Tibial nerve (tissue), 4 donors: ENCODE measurements around the gene BCL2. TPM values are rescaled to one million over a fixed set of nuclear protein-coding genes. Genes with fewer than 3 reads are reported as not detected.
A peak's percentile ranks its signal among the peaks of the same experiment; 100 is the strongest.

Experiments
- DNase-seq, 2 donors: peaks; one replicate each; pipeline ENCODE4 v3.0.0-alpha.2; 2019; ENCODE audit warnings: low spot score in 2 of 2
- H3K27ac ChIP-seq, 4 donors: fragments of 200-600 bp; sonication (generic) in 3 of 4; one replicate each; pipeline ENCODE4 v1.5.1; 2017 to 2019; ENCODE audit warnings: mild to moderate bottlenecking in 1 of 4
- H3K27me3 ChIP-seq, 2 donors: fragments of 200-600 bp; sonication (generic) in 1 of 2; one replicate each; pipeline versions ENCODE4 v1.5.1 to v1.6.0; 2017 to 2019
- H3K36me3 ChIP-seq, 3 donors: fragments of 200-600 bp; sonication (generic); one replicate each; pipeline ENCODE4 v1.5.1; 2018 to 2019
- H3K4me1 ChIP-seq, 4 donors: fragments of 200-600 bp; sonication (generic) in 3 of 4; one replicate each; pipeline ENCODE4 v1.5.1; 2017 to 2019
- H3K4me3 ChIP-seq, 4 donors: fragments of 200-600 bp; sonication (generic) in 3 of 4; one replicate each; pipeline ENCODE4 v1.5.1; 2017 to 2019; ENCODE audit warnings: mild to moderate bottlenecking in 1 of 4, moderate library complexity in 1 of 4
- H3K9me3 ChIP-seq, 4 donors: fragments of 200-600 bp; sonication (generic) in 3 of 4; one replicate each; pipeline ENCODE4 v1.5.1; 2017 to 2019
- EP300 ChIP-seq, 2 donors: sonication (generic); formaldehyde crosslinking; IDR thresholded peaks; one replicate each; pipeline ENCODE4 v1.6.1; 2017; ENCODE audit warnings: antibody characterized with exemption in 2 of 2, mild to moderate bottlenecking in 1 of 2
- POLR2A ChIP-seq, 2 donors: fragments of 450-650 bp; IDR thresholded peaks; one replicate each; pipeline ENCODE4 v1.6.1; 2017; ENCODE audit warnings: antibody characterized with exemption in 2 of 2, mild to moderate bottlenecking in 2 of 2, moderate library complexity in 2 of 2
- WGBS, 2 donors: methylation state at CpG; one replicate each; pipeline ENCODE4 v1.1.5; 2018; 5-methylcytosine and 5-hydroxymethylcytosine counted together
- total RNA-seq, 4 donors: library from RNA; depleted of rRNA; stranded (reverse); fragments of >200 nt; gene quantifications; one replicate each; pipeline ENCODE4 v1.1.0, GENCODE V29; 2016
- TF ChIP-seq, protein P1 (sequence below), 5 experiments: fragments of 200-600 bp in 3 of 5; fragments of 450-650 bp in 2 of 5; sonication (generic) in 3 of 5; IDR thresholded peaks; one replicate each; pipeline ENCODE4 v1.5.1; 2016 to 2019; ENCODE audit warnings: antibody characterized with exemption in 5 of 5, mild to moderate bottlenecking in 3 of 5, moderate library complexity in 2 of 5

BCL2 gene
- total RNA-seq, 4 donors from 2014 or later, result 54.7 to 79.1 (median 67.0) TPM

DNA sequence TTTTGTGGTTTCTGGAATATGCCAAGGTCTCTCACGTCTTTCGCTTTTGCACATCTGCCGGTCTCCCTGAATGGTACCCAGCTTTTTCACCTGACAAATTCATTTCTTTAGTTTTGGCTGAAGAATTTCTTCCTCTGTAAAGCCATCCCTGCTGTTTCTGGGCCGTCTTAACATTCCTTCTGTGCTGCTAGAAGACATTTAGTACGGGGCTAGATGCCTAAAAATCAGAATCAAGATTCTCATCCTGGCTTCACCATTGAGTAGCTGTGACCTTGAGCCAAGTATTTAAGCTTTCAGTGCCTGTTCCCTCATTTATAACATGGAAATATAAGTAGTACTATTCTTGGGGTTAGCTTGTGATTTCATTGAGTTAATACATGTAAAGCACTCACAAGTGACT, 6.4 kb upstream of the BCL2 start:
- DNase-seq, result no peak
- H3K4me3 ChIP-seq, result no peak overlapping the region
- H3K9me3 ChIP-seq, result no peaks in the 10 kb centered on the region
- H3K36me3 ChIP-seq, result peaks cover 0 to 7% (median 0%) of the 10 kb centered on the region in 3 donors
- H3K27me3 ChIP-seq, result no peaks in the 10 kb centered on the region
- no peak overlapping the region for H3K27ac ChIP-seq
- peaks cover 0 to 21% (median 12%) of the 10 kb centered on the region in 4 donors for H3K4me1 ChIP-seq
- TF ChIP-seq POLR2A (IDR thresholded peaks at IDR 0.05) (no peak), EP300 (IDR thresholded peaks at IDR 0.05) (no peak)
- TF ChIP-seq, protein P1, sequence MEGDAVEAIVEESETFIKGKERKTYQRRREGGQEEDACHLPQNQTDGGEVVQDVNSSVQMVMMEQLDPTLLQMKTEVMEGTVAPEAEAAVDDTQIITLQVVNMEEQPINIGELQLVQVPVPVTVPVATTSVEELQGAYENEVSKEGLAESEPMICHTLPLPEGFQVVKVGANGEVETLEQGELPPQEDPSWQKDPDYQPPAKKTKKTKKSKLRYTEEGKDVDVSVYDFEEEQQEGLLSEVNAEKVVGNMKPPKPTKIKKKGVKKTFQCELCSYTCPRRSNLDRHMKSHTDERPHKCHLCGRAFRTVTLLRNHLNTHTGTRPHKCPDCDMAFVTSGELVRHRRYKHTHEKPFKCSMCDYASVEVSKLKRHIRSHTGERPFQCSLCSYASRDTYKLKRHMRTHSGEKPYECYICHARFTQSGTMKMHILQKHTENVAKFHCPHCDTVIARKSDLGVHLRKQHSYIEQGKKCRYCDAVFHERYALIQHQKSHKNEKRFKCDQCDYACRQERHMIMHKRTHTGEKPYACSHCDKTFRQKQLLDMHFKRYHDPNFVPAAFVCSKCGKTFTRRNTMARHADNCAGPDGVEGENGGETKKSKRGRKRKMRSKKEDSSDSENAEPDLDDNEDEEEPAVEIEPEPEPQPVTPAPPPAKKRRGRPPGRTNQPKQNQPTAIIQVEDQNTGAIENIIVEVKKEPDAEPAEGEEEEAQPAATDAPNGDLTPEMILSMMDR (IDR thresholded peaks at IDR 0.05), result no peak
- 83 to 85% methylated on average over 5 of the region's 5 CpGs for WGBS, 2 donors

GRCh38 chr18:63325086-63325686, 5.6 kb upstream of the BCL2 start:
- TF ChIP-seq, protein P1 (IDR thresholded peaks at IDR 0.05), result no peak
- no peak for TF ChIP-seq POLR2A (IDR thresholded peaks at IDR 0.05)
- TF ChIP-seq EP300 (IDR thresholded peaks at IDR 0.05), result no peak
- Histone ChIP-seq H3K27me3 (no peaks in the 10 kb centered on the region), H3K36me3 (peaks cover 0 to 1% (median 0%) of the 10 kb centered on the region in 3 donors), H3K27ac (peak overlapping the region in 1 of 4 donors; percentile 9), H3K9me3 (no peaks in the 10 kb centered on the region), H3K4me1 (peaks cover 0 to 26% (median 14%) of the 10 kb centered on the region in 4 donors), H3K4me3 (no peak overlapping the region)
- DNase-seq, result no peak
- 90 to 92% methylated on average over 11 of the region's 11 CpGs for WGBS, 2 donors

DNA sequence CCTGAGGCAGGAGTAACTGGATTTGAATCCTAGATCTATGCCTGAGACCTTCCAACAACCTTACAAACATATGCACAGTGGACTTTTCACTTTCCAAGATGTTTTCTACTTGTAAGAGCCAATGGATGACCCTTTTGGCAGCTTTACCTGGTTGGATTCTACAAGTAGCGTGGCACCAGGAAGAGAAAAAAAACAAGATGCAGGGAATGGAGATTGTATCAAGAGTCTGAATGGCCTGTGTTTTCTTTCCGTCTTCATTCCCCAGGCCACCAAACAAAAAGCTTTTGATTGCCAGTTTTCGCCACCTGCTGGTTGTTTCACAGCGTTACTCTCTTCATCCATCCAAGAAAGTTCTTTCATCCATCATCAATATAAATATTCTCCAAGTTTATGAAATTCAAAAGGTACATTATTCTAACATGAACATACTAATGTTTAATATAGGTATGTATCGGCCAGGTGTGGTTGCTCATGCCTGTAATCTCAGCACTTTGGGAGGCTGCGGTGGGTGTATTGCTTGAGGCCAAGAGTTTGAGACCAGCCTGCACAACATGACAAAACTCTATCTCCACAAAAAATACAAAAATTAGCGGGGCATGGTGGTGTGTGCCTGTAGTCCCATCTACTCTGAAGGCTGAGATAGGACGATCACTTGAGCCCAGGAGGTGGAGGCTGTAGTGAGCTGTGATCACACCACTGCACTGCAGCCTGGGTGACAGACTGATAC, 3.5 kb upstream of the BCL2 start:
- Histone ChIP-seq H3K36me3 (no peaks in the 10 kb centered on the region), H3K27me3 (no peaks in the 10 kb centered on the region), H3K27ac (peak overlapping the region; percentile 56 to 92 (median 88)), H3K9me3 (no peaks in the 10 kb centered on the region), H3K4me1 (peaks cover 0 to 31% (median 14%) of the 10 kb centered on the region in 4 donors), H3K4me3 (no peak overlapping the region)
- no peak for TF ChIP-seq POLR2A (IDR thresholded peaks at IDR 0.05)
- TF ChIP-seq, protein P1 (IDR thresholded peaks at IDR 0.05), result peak; percentile 67 to 90 (median 75)
- TF ChIP-seq EP300 (IDR thresholded peaks at IDR 0.05), result peak in 1 of 2 donors; percentile 50
- WGBS, 2 donors, result 24 to 29% methylated on average over 8 of the region's 8 CpGs
- peak in 1 of 2 donors; percentile 52 for DNase-seq

- no peaks in the 10 kb centered on the region for H3K36me3 ChIP-seq
- 64 to 69% methylated on average over 4 of the region's 4 CpGs for WGBS, 2 donors
- no peaks in the 10 kb centered on the region for H3K9me3 ChIP-seq
- no peak for TF ChIP-seq EP300 (IDR thresholded peaks at IDR 0.05)
- TF ChIP-seq POLR2A (IDR thresholded peaks at IDR 0.05), result no peak
- TF ChIP-seq, protein P1 (IDR thresholded peaks at IDR 0.05), result no peak
- DNase-seq, result no peak
- peaks cover 0 to 32% (median 14%) of the 10 kb centered on the region in 4 donors for H3K4me1 ChIP-seq
- H3K4me3 ChIP-seq, result no peak overlapping the region
- peak overlapping the region; percentile 56 to 92 (median 88) for H3K27ac ChIP-seq
- H3K27me3 ChIP-seq, result no peaks in the 10 kb centered on the region
These were observed 2.6 kb upstream of the BCL2 start for GRCh38 chr18:63322206-63322605.

GRCh38 chr18:63321291-63321690, 1.7 kb upstream of the BCL2 start:
- no peaks in the 10 kb centered on the region for H3K9me3 ChIP-seq
- 71 to 79% methylated on average over 9 of the region's 9 CpGs for WGBS, 2 donors
- no peak overlapping the region for H3K4me3 ChIP-seq
- TF ChIP-seq EP300 (IDR thresholded peaks at IDR 0.05), result no peak
- TF ChIP-seq, protein P1 (IDR thresholded peaks at IDR 0.05), result no peak
- no peak for TF ChIP-seq POLR2A (IDR thresholded peaks at IDR 0.05)
- H3K27ac ChIP-seq, result peak overlapping the region; percentile 84 to 92 (median 88)
- no peaks in the 10 kb centered on the region for H3K36me3 ChIP-seq
- DNase-seq, result no peak
- peaks cover 0 to 32% (median 14%) of the 10 kb centered on the region in 4 donors for H3K4me1 ChIP-seq
- no peaks in the 10 kb centered on the region for H3K27me3 ChIP-seq
